Mesodermal cell (in vitro differentiated cells): Measurements from ENCODE around the gene PHACTR4.
"Not testable (repeated sequence)": the region's sequence is repeated elsewhere in the genome, so short reads cannot be mapped to it uniquely, and the experiment has no call there.

Experiments
- H3K27ac ChIP-seq: 2 replicates; pipeline ENCODE4 v1.7.0; 2013; ENCODE audit warnings: mild to moderate bottlenecking, low read depth, low read length, moderate library complexity; ENCODE audit not compliant: severe bottlenecking
- H3K36me3 ChIP-seq: 2 replicates; pipeline ENCODE4 v1.7.1; 2013; ENCODE audit warnings: mild to moderate bottlenecking, low read length, moderate library complexity; ENCODE audit not compliant: control insufficient read depth, insufficient read depth
- H3K4me1 ChIP-seq: one replicate; pipeline ENCODE4 v1.7.1; 2013; ENCODE audit warnings: mild to moderate bottlenecking, low read length; ENCODE audit not compliant: insufficient read depth, control insufficient read depth, poor library complexity, severe bottlenecking
- H3K4me3 ChIP-seq: 2 replicates; pipeline ENCODE4 v1.7.0; 2013; ENCODE audit warnings: low read length, control low read depth, mild to moderate bottlenecking; ENCODE audit not compliant: insufficient read depth, poor library complexity, severe bottlenecking; ENCODE audit errors: extremely low read depth
- H3K9me3 ChIP-seq: 2 replicates; pipeline ENCODE4 v1.7.1; 2013; ENCODE audit warnings: mild to moderate bottlenecking, low read length, moderate library complexity; ENCODE audit not compliant: control insufficient read depth
- WGBS, 2 experiments: methylation state at CpG; one replicate each; pipeline ENCODE4 v1.1.5; 2013; ENCODE audit warnings: missing lambda C conversion rate in 2 of 2; ENCODE audit not compliant: insufficient coverage in 2 of 2; 5-methylcytosine and 5-hydroxymethylcytosine counted together

Gene PHACTR4

GRCh38 chr1:28541414-28542015 lies 172.0 kb downstream of the PHACTR4 start:
- not testable (repeated sequence) for H3K27ac ChIP-seq, H3K9me3 ChIP-seq, H3K4me1 ChIP-seq, H3K4me3 ChIP-seq
- WGBS, 2 experiments = 98% methylated on average over 5 to 6 of the region's 8 CpGs
- H3K36me3 ChIP-seq = peaks cover 24% of the 10 kb centered on the region

- 100% methylated on average over 3 of the region's 4 CpGs; no CpG with 5 or more reads in 1 of the 2 experiments for WGBS, 2 experiments
- Histone ChIP-seq H3K27ac (no peak overlapping the region), H3K36me3 (no peaks in the 10 kb centered on the region)
Measured at GRCh38 chr1:28545246-28545628, 175.7 kb downstream of the PHACTR4 start.

GRCh38 chr1:28548318-28548717 lies 178.8 kb downstream of the PHACTR4 start:
- 100% methylated on average over 3 of the region's 3 CpGs; no CpG with 5 or more reads in 1 of the 2 experiments for WGBS, 2 experiments
- peaks cover 4% of the 10 kb centered on the region for H3K4me1 ChIP-seq
- no peaks in the 10 kb centered on the region for H3K36me3 ChIP-seq
- H3K4me3 ChIP-seq = no peak overlapping the region
- H3K27ac ChIP-seq = no peak overlapping the region
- no peaks in the 10 kb centered on the region for H3K9me3 ChIP-seq

More at GRCh38 chr1:28545246-28545628, 175.7 kb downstream of the PHACTR4 start:
- H3K4me3 ChIP-seq = no peak overlapping the region
- no peaks in the 10 kb centered on the region for H3K4me1 ChIP-seq
- no peaks in the 10 kb centered on the region for H3K9me3 ChIP-seq
